Measurements from ENCODE around the gene HSP90B1.
A peak's percentile ranks its signal among the peaks of the same experiment; 100 is the strongest.

The HSP90B1 gene

GRCh38 chr12:103929046-103929783 lies 995 bp upstream of the HSP90B1 start:
- peak; percentile 94 for DNase-seq (ENCODE audit: low read depth)

- DNase-seq (ENCODE audit: low read depth), result no peak
Observed at GRCh38 chr12:103929784-103930033, 501 bp upstream of the HSP90B1 start.

GRCh38 chr12:103930787-103931735 lies 851 bp downstream of the HSP90B1 start:
- DNase-seq (ENCODE audit: low read depth), result peak; percentile 50

- no peak for DNase-seq (ENCODE audit: low read depth)
Observed at GRCh38 chr12:103933237-103933636, 3.0 kb downstream of the HSP90B1 start.

- no peak for DNase-seq (ENCODE audit: low read depth)
Observed at GRCh38 chr12:103936679-103937078, 6.5 kb downstream of the HSP90B1 start.

- DNase-seq (ENCODE audit: low read depth), result no peak
Observed at GRCh38 chr12:103944964-103945363, 14.8 kb downstream of the HSP90B1 start.

- DNase-seq (ENCODE audit: low read depth), result no peak
Observed at GRCh38 chr12:103947871-103948555, 17.8 kb downstream of the HSP90B1 start.

- DNase-seq (ENCODE audit: low read depth), result no peak
Observed at GRCh38 chr12:103948746-103949406, 18.7 kb downstream of the HSP90B1 start.

GRCh38 chr12:103952497-103952896 lies 22.3 kb downstream of the HSP90B1 start:
- no peak for DNase-seq (ENCODE audit: low read depth)

GRCh38 chr12:103955811-103956508 lies 25.8 kb downstream of the HSP90B1 start:
- peak; percentile 20 for DNase-seq (ENCODE audit: low read depth)

GRCh38 chr12:103956509-103957027 lies 26.4 kb downstream of the HSP90B1 start:
- no peak for DNase-seq (ENCODE audit: low read depth)

GRCh38 chr12:103957865-103958388 lies 27.7 kb downstream of the HSP90B1 start:
- DNase-seq (ENCODE audit: low read depth), result no peak

GRCh38 chr12:103958621-103959020 lies 28.4 kb downstream of the HSP90B1 start:
- DNase-seq (ENCODE audit: low read depth), result no peak

- DNase-seq (ENCODE audit: low read depth), result no peak
Observed at GRCh38 chr12:103960616-103961227, 30.5 kb downstream of the HSP90B1 start.

- DNase-seq (ENCODE audit: low read depth), result no peak
Observed at GRCh38 chr12:103962493-103962892, 32.3 kb downstream of the HSP90B1 start.

GRCh38 chr12:103964805-103965204 lies 34.6 kb downstream of the HSP90B1 start:
- DNase-seq (ENCODE audit: low read depth), result no peak

GRCh38 chr12:103965255-103965589 lies 35.0 kb downstream of the HSP90B1 start:
- no peak for DNase-seq (ENCODE audit: low read depth)

- DNase-seq (ENCODE audit: low read depth), result peak; percentile 99
Observed at GRCh38 chr12:103965590-103966504, 35.6 kb downstream of the HSP90B1 start, which contains the start of gene TDG. Gene TDG, plus strand, starts transcription at chr12:103965872. Its CDS starts 166 bp downstream, at chr12:103966038.

GRCh38 chr12:103966736-103967135 lies 36.5 kb downstream of the HSP90B1 start:
- no peak for DNase-seq (ENCODE audit: low read depth)

GRCh38 chr12:103969391-103969790 lies 39.2 kb downstream of the HSP90B1 start:
- peak; percentile 63 for DNase-seq (ENCODE audit: low read depth)
